ENCODE results near the gene FANCE.
A peak's percentile ranks its signal among the peaks of the same experiment; 100 is the strongest.

Gene FANCE

DNA sequence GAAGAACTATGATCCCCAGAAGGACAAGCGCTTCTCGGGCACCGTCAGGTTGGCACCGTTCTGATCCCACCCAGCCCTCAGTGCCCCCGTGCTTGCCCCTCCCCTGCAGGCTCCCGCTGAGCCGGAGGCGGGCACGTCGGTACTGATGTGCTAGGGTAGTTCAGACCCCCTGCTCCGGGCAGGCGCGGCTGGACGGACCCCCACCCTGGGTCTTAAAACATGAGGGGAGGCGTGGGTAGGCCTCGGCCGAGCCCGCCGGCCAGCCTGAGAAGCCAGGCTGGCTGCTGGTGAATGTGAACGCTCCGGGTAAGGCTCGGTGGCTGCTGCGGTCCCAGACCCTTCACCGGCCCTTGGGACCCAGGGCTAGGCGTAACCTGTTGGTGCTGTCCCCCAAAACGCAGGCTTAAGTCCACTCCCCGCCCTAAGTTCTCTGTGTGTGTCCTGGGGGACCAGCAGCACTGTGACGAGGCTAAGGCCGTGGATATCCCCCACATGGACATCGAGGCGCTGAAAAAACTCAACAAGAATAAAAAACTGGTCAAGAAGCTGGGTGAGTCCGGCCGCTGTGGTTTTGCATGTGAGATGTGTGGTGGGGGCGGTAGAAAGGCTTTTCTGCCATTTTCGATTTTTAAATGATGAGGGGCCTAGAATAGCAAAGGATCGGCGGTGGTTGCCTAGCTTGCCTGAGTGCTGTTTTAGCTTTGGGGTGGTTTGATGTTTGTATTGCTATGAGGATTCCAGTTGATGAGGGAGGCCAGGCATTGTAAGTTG, 17.0 kb downstream of the FANCE start:
- peak in 1 of 4 experiments; percentile 27 for DNase-seq

DNA sequence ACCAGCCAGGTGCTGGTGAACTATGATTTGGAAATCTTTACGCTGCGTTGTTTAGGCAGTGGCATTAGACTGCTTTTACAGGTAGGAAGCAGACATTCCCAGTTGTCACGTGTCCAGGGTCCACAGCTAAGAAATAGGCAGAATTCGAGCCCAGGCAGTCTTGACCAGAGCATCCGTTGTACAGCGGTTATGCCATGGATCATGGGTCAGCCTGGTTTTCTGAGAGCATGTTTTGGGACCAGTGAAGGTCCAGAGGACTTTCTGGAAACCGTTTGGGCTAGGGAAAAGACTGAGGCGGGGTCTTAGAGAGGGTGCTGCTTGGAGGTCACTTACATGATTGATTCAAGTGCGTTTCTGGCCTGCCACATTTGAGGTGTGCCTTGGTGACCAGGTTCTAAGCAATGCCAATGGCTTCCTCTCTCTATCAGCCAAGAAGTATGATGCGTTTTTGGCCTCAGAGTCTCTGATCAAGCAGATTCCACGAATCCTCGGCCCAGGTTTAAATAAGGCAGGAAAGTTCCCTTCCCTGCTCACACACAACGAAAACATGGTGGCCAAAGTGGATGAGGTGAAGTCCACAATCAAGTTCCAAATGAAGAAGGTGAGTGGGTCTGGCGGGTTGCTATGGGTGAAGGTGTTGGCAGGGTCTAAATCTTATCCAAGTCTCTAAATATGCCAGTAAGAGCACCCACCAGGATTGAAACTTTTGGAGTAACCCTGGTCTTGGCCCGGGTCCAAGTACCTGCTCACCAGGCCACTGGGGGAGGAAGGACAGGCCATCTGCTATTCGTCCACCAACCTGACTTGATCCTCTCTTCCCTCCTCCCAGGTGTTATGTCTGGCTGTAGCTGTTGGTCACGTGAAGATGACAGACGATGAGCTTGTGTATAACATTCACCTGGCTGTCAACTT, 17.9 kb downstream of the FANCE start:
- peak in 1 of 4 experiments; percentile 1 for DNase-seq

DNA sequence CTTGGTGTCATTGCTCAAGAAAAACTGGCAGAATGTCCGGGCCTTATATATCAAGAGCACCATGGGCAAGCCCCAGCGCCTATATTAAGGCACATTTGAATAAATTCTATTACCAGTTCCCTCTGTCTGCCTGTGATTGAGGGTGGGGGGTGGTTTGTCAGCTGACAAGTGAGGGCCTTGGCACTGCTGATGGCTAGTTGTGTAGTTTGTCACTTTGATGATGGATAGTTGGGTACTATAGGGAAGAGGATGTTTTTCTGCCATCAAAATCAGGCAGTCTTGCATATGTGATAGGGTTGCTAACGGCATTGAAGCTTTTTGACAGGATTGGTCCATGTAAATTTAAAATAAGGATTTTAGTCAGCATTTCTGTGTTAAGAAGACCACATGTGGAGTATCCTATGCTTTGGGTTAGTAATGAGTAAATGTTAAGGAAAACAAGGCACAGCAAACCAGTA, 18.6 kb downstream of the FANCE start:
- no peak for DNase-seq

DNA sequence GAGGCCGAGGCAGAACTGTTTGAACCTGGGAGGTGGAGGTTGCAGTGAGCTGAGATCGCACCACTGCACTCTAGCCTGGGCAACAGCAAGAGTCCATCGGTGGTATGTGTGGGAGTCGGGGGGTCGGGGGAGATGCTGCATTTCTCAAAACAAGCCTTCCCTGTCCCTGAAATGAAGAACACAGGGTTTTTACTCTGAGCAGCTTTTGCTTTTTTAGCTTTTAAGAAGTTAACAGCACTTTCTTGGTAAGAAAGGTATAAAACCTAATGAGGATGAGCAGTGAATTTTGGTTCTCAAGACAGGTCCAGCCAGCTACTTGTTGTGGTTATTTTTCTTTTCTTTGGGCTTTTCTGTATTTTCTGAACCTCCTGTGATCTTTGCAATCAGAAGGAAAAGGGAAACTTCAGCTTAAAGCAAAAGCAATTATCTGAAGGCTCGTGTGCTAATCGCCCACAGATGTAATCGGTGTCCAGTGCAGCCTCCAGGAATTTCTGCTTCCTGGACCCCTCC, 19.8 kb downstream of the FANCE start:
- DNase-seq, result no peak

DNA sequence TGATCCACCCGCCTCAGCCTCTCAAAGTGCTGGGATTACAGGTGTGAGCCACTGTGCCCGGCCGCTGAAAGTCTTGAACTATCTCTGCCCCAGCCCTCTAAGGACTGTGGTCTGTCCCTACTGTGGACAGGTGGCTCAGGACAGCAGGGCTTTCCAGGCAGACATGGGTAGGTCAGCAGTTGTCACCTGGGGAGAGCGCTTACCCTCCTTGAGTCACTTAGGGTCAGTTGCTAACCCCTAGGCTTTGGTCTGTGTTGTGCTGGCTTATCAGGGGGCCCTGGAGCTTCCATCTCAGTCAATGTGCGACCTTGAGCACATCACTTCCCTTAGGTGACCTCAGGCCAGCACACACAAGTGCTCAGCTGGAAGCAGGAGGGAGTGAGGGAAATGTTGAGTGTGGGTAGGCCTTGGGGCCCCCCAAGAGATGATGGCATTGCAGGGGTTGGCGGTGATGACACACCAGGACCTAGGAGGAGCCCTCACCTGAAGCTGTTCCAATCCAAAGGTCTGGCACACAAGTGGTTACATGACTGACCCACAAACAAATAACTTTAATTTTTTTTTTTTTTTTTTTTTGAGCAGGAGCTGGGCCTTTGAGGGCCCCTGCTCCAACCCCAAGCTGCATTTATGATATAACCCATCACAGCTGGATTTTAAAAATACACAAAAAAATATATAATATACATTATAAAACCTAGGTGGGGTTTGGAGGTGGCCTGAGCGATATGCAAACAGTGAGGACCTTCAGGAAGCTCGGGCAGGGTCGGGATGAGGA, 21.1 kb downstream of the FANCE start:
- DNase-seq, result peak in 1 of 4 experiments; percentile 1

DNA sequence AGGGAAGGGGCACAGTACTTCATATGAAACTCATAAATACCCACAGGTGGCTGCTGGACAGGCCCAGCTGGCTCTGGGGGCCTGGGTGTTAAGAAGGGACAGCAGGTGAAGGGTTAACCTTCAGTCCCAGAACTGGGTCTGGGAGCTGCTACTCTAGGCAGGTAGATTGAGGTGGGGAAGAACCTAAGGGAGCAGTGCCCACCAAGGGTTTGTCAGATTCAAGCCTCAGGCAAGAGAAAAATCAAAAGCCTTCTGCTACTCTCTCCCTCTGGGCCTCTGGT, 21.7 kb downstream of the FANCE start:
- no peak for DNase-seq

DNA sequence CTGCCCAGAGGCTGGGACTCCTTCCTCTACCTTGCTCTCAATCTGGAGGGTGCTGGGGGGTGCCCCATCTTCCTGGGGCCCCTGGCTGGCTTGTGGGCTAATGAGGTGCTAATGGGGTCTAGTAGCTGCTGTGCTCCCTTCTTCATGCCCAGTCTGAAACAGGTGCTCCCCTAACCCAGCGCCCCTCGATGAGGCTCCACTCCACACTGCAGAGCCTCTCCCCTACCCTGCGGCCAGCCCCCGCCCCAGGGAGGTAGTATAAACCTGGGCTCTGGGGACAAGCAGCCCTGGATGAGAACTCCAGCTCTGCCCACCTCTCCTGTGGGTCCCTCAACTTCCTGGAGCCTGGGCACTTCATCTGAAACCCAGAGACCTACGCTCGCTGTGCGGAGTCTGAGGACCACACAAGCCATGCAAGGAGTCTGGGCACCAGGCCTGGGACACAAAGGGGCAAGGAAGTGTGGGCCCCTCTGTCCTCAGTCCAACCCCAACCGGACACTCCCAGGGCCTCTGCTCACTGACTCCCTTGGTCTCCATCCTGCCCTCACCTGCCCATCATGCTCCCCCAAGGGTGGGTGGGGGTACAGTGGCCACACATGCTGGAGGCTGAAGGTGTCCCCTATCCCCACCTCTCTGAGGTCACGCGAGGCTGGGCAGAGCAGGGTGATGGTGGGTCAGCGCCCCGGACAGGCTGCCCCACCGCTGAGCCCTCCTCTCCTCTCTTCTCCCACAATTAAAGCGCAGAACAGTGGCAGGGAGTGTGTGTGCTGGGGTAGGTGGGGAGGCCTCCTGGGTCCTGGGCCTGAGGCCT, 22.2 kb downstream of the FANCE start:
- DNase-seq, result peak in 1 of 4 experiments; percentile 2

DNA sequence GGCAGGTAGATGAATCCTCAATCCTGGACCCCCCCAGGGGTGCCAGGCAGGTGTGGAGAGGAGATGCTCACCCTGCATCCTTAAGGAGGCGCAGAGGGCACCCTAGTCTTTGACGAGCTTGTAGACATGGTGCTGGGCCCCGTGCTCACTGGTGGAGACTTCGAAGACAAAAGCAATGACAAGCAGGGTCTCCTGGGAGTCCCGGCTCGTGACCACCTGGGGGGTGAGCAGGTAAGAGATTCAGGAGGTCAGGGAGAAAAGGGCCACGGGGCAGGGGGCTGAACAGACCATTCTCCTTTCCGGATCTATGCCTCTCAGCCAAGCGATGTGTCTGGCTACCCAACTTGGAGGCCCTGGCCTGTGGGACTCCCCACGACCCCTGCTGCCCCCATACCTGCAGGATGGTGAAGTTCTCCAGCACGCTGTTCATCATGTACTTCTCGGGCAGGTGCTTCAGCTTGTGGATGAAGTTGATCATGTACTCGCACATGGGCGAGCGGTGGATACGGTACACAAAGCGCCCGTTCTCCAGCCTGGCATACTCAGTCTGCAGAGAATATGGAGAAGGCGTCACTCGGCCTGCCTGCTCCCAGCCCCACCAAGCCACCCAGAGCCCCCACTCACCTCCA, 22.9 kb downstream of the FANCE start:
- DNase-seq, result no peak

DNA sequence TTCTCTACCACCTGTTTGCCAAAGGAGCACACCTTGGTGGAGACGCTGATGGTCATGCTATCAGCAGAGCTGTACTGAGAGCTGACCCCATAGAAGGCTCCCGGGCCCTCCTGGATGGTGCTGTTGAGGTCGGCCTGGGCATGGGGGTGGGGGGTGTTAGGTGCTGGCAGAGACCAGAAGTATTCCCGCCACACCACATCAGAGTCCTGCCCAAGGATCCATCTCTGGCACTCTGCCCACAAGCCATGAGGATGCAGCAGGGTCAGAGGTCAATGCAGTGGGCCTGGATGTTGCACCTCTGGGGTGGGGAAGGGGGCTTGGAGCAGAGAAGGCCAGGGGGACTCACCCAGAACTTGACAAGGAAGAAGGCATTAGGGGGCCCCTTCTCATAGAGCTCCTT, 23.4 kb downstream of the FANCE start:
- no peak for DNase-seq

DNA sequence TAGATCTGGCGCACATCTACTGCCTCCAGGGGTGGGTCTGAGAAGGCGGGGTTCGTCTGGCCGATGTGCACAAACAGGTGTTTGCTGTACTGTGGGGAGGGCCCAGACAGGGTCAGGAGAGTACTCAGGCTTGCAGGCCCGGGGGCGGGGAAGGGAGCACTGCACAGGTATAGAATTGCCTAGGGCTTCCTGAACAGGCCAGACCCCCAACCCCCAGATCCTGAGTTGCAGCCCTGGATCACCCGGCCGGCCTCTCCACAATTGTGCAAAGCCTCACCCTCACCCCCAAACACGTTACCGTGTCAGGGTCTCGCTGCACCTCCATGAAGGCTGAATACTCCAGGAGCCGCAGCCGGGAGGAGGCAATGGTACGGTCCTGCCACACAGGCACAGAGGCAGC, 23.9 kb downstream of the FANCE start:
- no peak for DNase-seq

DNA sequence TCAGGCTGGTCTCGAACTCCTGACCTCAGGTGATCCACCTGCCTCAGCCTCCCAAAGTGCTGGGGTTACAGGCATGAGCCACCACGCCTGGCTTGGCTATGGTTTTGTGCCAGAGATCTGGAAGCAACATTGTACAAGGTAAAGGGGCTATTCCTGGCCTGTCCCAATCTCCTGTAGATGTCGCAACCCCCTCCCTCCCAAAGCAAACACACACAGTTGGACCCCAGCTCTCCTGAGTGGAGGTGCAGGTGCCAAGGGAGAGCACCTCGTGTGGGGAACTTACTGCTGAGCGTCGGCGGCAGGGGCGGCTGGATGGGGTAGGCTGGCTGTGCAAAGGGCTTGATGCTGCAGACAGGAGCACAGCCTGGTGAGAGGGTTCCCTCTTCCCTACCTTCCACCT, 24.9 kb downstream of the FANCE start:
- no peak for DNase-seq

DNA sequence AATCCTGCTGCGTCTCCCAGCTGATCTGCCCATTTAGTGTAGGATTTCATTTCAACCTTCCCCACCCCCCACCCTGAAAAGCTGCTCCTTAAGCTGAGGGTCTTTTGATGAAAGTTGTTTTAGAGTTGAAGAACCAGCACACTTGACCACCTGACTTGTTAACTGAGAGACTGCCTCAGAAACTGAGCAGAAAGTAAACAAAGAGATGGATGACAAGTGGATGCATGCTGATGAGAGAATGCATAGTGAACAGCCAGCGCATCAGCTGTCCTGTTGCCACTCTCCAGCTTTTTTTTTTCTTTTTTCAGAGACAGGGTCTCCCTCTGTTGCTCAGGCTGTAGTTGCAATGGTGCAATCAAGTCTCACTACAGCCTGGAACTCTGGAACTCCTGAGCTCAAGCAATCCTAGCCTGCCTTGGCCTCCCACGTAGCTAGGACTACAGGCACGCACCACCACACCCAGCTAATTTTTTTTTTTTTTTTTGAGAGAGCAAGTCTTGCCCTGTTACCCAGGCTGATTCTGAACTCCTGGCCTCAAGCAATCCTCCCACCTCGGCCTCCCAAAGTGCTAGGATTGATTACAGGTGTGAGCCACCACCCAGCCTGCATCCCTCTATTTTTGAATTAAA, 25.5 kb downstream of the FANCE start:
- DNase-seq, result no peak

DNA sequence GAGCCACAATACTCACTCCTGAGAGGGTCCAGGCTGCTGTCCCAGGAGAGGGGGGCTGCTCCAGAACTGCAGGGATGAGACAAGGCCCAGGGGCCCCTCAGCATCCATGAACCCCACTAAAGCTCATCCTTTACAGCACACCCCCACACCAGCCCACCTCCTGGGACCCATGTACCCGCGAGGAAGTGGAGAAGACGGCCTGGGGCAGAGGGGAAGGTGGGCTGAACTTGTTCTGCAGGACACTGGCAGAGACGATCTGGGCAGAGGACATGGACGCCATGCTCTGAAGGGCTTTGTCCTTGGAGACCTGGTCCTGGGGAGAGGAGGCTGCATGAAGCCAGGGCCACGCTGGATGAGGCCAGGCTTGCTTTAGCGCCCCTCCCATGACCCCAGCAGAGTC, 26.1 kb downstream of the FANCE start:
- no peak for DNase-seq

DNA sequence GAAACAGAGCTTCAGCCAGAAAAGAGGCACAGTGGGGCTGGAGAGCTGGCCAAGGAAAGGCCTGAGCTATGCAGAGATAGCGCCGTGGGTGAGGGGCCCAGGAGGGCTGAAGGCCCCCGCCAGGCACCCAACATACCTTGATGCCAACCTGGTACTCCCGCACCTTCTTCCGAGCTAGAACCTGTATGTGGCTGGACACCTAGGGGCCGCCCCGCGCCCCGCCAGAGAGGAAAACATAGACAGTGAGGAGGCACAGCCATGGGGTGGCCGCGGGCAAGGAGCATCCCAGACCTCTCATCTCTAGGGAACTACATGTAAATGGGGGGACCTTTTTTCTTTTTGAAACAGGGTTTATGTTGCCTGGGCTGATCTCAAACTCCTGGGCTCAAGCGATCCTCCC, 28.0 kb downstream of the FANCE start:
- no peak for DNase-seq

DNA sequence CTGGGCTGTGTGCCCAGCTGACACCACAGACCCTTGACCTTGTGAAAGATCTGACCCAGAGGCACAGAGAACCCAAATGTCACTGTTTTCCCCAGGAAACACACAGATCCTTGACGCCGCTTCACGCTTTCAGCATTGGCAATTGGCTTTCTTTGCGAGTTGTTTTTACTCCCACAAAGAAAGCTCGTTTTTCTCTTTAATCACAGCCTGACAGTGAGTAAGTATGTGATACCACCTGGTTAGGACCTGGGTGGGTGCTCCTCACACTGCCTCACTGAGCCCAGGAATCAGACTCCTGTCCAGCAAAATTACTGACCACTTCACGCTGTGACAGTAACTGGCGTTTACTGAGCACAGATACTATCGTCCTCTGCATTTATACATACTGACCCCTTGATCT, 29.1 kb downstream of the FANCE start:
- DNase-seq, result no peak

DNA sequence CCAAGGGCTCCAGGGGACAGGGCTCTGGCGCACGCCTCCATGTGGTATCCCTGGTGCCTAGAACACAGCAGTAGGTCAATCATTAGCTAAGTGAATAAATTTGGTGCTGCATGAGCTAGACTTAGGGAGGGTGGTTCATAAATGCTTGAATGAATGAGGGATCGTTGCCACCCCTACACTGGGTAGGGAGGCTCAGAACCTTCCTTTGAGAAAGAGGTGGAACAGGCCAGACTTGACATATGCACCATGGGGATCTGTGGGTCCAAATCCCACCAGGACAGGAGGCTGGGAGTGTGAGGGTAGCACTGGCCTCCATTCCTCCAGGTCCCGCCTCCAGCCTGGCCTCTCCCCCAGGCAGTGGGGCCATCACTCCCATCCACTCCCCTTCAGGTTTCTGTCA, 30.9 kb downstream of the FANCE start:
- DNase-seq, result no peak

DNA sequence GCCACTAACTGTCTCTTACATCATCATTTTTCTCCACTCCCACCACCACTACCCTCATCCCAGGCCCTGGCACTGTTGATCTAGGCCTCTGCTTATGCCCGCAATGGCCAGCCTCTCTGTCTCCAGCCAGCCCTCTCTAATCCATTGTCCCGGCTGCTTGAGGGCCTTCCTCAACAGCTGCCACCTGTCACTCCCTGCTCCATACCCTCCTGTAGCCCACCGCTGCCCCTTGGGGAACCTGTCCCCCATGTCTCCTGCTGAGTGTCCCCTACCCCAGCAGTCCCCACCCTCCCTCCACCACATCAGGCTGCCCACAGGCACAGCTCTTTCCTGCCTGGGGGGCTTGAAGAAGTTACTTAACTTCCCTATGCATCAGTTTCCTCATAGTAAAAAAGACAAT, 31.4 kb downstream of the FANCE start:
- DNase-seq, result no peak

DNA sequence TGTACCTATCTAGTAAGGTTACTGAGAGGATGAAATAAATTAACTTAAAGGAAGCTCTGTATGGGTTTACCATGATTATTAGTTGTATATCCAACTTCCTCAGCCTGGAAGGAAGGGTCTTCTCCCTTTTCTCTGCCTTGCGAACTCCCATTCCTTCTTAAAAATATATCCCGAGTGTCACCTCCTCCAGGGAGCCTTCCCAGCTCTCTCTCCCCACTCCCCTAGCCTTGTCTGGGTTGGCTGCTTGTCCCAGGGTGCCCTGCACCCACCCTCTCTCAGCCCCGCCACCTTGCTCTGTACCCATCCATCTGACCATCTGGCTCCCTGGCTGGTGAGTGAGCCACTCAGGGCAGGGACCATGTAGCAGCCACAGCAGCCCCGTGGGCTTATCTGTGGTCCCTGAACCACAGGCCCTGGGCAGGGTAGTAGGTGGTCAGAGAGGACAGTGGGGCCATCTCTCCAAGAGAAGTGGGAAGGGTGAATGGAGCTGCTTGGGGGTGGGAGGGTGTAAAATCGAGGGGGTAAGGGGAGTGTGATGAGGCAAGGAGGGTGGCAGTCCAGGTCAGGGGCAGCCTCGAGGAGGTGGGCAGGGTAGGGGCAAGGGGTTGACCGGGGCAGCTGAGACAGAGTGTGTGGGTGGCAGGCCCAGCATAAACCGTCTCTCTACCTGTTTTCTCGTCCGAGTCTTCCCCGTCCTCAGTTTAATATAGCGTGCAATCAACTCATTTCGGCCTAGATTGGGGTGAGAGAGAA, 31.9 kb downstream of the FANCE start:
- no peak for DNase-seq

DNA sequence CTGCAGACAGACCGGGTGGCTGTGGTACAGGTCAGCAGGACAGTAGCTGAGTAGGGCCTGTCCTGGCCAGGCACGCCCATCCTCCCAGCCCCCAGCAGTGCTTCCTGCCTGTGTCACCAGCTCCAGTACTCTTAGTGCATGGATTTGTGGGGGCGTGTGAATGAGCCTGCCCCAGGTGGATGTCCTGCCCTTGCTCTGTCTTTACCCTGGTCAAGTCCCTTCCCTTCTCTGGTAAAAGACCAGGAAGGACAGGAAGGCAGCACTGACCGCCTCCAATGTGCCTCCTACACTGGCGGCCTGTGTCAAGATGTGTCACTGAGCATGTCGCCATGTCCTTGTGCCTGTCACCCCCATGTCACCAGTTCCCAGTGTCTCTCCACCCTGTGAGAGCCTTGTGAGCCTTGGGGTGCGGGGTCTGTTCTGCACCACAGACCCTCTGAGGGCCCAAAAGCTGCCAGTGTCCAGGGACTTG, 32.8 kb downstream of the FANCE start:
- DNase-seq, result peak; percentile 59 to 84 (median 74)

DNA sequence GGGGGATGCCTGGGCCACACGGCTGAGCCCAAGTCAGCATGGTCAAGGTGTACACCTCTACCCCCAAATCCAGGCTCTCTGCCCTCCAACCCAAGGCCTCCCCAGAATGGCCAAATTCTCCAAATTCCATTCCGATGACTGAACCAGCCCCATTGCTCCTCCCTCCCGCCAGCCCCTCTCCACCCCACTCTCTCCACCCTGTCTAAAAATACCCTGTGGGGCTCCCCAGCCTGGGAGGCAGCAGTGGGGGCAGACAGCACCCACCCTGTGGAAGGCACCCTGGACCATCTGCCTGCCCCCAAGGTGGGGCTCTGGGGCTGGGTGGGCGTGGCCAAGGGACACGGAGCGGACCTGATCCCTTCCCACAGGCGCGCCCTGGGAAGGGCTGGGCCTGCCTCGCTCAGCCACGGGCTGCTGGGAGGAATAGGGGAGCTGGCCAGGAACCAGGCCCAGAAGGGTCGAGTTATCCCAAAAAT, 33.3 kb downstream of the FANCE start:
- no peak for DNase-seq

All from suppressor macrophage (primary cell).